GOT3 (cell line): Measurements from ENCODE around the gene LIN28A.

ENCODE experiments used
- DNase-seq: peaks from one replicate; lab custom pipeline; 2025; ENCODE audit warnings: mixed read lengths; lab: John Stamatoyannopoulos, UW

The LIN28A gene

DNA sequence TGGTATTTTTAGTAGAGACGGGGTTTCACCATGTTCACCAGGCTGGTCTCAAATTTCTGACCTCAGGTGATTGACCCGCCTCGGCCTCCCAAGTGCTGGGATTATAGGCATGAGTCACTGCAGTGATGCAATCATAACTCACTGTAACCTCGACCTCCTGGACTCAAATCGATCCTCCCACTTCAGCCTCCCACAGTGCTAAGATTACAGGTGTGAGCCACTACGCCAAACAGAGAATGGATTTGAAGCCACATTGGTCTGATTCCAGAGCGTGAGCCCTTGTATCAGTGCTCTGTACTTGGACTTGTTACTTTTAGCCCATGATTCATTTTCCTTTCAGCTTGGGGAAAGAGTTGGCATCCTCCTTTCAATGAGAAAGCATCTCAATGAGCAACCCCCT lies 23.2 kb upstream of the LIN28A start:
- no peak for DNase-seq

DNA sequence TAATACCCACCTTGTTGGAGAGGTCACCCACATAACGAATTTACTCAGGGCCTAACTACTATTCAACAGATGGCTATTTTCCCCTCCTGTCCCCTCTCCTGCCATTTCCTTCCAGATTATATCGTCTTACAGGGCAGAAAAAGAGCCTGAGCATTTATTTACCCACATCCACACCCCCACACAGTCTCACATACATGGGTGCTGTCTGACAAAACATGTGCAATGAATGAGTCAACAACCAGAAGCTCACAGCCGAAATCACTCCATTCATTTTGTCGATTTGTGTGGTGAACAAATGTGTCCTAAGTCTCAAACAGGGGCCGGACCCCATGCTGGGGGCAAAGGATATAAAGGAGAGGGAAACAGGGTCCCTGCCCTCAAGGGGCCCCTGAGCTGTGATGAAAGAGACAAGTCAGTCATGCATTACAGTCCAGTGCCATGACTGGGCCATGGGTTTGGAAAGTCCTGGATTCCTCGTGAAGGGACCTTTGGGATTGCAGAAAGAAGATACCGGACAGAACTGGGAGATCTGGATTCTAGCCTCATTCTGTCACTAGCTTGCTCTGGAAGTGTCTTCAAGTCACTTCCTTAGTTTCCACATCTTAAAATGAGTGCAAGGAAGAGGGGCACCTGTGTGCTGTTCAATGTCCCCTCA lies 21.7 kb upstream of the LIN28A start:
- DNase-seq, result no peak

DNA sequence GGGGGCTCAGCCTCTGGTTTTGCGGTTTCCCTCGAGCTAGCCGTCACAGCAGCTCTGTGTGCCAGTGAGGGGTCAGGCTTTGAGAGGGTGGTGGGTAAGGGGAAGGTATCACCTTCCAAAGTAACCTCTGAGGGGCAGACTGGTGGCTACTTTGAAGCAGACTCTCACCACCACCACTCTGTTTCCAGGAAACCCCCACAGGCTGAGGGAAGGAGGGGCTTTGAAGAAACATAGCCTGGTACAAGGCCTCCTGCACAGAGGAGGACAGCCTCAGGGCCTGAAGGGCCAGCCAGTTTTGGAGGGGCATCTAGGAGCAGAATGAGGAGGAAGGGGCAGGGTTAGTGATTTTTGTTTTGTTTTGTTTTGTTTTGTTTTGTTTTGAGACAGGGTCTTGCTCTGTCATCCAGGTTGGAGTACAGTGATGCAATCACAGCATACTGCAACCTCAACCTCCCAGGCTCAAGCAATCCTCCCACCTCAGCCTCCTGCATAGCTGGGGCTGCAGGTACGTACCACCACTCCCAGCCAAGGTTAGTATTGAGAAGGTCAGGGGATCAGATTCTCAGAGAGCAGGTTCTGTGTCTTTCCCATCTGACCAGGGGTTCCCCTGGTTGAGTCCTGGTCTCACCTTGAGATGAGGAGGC lies 20.9 kb upstream of the LIN28A start:
- no peak for DNase-seq

DNA sequence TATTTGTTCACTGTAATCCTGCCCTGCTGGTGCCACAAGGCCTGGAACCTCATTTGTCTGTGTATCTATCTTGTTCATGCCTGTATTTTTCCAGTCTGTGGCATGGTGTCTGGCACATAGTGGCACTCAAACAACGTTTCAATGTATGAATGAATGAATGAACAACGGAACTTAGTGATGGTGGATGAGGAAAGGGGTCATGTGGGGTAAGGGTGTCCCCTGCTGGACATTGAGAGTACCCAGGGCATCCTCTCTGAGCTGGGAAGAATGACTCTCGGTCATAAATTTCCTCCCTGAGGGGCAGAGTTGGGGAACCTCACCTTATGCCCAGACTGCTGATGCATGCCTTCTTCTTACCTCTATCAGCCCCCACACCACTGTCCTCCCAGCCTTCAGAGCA lies 19.2 kb upstream of the LIN28A start:
- no peak for DNase-seq

DNA sequence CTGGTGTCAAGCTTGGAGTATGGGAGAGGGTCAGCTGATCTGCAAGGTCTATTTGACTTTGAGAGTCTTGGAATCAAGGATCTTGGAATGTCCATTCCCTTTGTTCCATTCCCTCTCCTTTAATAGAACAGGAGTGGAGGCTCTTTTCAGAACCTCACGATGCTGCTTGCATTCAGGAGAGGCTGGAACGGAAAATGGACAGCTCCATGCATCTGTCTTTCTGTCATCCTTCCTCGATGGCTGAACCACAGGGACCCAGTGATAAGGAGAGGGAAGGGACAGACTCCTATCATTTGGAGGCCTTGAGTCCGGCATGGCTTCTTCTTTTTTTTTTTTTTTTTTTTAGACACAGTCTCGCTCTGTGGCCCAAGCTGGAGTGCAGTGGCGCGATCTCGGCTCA lies 14.9 kb upstream of the LIN28A start:
- no peak for DNase-seq

DNA sequence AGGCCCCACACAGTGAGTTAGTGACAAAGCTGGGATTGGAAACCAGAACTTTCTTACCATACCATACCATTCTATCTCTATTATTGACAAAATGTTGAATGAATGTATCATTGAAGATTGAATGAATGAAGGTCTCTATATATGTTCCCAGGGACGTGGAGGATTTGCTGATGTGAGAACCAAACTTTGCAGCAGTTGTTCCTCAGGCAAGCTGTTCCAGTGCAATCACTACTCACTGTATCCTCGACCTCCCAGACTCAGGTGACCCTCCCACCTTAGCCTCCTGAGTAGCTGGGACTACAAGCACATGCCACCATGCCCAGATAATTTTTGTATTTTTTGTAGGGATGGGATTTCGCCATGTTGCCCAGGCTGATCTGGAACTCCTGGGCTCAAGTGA lies 11.6 kb upstream of the LIN28A start:
- DNase-seq, result no peak

DNA sequence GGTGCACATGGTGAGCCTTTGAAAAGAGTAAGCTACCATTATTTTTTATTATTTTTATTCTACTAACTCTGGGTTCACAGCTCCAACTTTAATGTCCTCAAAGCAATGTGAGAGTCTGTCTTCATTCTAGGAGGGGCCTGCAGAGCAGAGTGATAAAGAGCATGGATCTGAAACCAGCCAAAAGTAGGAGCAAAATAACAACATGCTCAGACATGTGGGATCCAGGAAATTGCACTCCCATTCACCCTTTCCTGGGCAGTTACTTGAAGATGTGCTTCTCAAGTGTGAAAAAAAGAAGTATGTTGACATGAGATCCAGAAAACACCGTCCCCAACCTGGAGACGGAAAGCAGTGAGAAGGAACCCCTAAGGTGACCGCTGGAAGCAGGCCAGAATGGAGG lies 8.7 kb upstream of the LIN28A start:
- no peak for DNase-seq

DNA sequence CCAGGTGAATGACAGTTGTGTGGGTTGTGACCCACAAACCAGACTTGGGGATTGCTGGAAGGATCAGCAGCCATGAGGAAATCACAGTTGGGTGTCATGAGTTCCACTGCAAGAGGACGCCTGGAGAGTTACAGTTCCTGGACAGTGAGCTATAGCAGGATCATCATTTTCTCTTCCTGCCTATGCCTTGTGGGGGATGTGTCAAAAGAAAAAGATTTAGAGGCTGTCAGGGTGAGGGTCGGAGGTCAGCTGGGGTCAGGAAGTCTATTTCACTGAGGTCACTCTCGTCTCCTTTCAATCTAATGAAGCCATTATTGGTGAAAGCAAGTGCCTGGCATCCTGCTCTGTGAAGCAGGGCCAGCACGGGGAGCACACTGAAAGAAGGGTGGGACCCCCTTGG lies 7.0 kb upstream of the LIN28A start:
- no peak for DNase-seq

DNA sequence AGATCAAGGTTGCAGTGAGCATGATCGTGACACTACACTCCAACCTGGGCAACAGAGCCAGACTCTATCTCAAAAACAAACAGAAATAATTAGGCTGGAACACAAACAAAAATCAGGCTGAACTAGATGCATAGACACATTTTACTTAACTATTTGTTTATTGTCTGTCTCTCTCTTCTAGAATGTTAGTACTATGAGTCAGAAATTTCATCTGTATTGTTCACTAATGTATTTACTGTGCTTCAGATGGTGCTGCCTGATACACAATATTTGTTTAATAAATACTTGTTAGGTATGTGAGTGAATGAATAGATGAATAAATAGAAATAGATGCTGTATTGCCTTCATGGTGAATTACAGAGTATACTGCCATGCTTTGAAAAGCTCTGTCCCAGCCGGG lies 6.0 kb upstream of the LIN28A start:
- no peak for DNase-seq

DNA sequence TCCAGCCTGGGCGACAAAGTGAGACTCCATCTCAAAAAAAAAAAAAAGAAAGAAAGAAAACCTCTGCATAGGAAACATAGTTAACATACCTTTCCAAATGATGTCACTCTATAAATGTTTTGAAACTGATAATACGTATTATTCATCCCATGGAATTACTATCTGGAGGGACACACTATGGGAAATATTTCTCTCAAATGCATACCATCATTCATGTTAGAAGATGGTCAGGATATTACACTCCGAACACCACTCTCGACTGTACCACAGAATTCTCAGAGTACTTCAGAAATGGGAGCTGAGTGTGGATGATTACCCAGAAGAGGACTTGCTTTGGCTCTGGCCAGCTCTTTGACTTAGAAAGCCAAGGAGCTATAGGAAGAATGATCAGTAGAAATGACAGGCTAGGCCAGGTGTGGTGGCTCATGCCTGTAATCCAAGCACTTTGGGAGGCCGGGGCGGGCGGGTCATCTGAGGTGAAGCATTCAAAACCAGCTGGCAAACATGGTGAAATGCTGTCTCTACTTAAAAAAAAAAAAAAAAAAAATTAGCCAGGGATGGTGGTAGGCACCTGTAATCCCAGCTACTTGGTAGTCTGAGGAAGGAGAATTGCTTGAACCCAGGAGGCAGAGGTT lies 5.2 kb upstream of the LIN28A start:
- DNase-seq, result no peak

DNA sequence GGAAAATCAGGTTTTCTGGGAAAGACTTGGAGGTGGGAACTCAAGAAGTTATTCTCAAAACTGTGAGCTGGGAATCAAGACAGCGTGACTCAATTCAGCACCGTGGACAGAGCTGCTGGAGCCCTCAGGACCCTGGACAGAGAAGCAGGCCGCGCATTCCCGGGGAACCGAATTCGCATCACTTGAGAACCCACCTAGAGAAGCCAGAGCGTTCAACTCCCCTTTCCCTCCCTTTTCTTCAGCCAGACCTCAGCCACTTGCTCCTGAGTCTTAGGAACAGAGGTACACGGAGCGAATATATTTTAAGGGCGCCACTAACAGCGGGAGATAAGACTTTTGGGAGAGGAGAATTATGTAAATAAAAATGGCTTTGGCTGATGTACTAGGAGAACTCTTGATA lies 2.0 kb upstream of the LIN28A start:
- peak; percentile 35 for DNase-seq

DNA sequence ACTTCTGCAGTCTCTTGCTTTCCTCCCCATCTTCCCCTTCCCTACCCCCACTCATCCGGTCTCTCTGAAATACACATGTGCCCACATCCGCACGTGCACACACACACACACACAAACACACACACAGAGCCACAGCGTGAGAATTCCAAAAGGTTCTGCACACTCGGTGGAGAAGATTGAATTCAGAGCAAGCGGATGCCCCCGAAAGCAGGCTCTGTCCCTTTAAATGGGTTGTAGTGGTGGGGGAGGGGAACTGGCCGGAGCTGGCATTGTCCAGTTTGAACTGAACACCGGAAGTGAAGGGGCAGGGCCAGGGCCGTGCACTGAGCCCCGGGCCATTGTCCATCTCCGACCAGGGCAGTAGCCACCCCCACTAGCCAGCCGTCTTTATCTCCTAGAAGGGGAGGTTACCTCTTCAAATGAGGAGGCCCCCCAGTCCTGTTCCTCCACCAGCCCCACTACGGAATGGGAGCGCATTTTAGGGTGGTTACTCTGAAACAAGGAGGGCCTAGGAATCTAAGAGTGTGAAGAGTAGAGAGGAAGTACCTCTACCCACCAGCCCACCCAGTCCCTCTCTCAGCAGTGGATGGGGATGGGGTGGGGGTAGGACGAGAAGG lies 1.3 kb upstream of the LIN28A start:
- DNase-seq, result no peak

DNA sequence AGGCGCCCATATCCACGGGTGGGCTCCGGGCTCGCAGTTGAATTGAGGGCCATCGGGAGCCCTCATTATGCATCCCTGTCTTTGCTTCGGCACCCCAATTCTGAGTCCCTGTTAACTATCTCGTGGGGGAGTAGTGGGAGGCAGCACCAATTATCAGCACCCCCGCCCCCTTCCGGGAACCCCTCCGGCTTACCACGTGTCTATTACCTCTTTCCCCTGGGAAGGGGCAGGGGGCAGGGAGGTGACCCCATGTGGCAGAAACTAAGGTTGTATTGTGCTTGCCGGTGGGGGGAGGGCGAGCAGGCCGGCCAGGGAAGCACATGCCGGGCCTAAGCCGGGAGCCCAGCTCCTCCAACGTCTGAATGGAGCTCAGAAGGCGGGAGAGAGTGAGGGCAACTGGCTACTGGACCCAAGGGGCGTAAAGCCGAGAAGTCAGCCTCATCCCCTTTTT lies 1.0 kb downstream of the LIN28A start:
- DNase-seq, result no peak

DNA sequence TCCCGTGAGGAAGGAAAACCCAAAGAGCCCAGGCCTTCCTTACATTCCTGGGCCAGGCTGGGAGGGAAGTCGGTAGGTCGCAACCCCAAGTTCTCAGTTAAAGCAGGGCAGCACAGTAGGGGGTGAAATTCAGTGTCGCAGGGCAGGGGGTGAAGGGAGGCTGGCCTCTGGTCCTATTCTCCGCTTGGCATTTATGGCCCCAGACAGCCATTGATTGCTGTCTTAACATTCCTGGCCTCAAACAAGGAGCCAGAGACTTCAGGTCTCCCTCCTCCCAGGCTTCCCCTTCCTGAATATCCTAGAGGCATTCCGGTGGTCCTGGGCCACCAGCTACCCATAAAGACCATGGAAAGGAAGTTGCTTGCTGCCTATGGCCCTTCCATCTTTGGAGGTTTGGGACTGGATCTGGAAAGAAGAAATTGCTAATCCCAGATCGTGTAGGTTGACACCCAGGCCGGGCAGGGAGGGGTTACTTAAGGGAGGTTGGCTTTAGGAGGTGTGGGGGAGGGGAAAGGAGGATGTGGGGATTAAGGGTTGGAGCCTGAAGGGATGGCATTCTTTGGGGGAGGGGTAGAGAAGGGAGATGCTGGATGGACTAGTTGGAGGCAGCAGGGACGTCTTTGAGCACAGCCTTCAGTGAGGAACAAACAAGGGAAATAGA lies 1.7 kb downstream of the LIN28A start:
- DNase-seq, result no peak

DNA sequence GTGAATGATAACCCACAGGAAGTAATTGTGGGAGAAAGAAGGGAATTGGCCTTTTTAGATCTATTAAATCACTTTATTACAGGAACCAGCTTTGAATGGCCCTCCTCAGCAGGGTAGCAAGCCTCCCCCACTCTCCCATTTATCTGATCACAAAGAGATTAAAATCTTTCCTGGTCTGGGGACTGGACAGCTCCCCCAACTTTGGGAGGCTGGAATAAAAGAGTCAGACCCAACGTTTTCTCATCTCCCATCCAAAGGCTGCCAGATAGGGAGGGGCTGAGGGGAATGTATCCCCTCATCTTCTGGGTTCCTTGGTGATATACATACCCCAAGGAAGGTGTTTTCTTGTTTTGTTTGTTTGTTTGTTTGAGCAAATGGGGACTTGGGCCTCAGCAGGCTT lies 2.4 kb downstream of the LIN28A start:
- DNase-seq, result no peak

DNA sequence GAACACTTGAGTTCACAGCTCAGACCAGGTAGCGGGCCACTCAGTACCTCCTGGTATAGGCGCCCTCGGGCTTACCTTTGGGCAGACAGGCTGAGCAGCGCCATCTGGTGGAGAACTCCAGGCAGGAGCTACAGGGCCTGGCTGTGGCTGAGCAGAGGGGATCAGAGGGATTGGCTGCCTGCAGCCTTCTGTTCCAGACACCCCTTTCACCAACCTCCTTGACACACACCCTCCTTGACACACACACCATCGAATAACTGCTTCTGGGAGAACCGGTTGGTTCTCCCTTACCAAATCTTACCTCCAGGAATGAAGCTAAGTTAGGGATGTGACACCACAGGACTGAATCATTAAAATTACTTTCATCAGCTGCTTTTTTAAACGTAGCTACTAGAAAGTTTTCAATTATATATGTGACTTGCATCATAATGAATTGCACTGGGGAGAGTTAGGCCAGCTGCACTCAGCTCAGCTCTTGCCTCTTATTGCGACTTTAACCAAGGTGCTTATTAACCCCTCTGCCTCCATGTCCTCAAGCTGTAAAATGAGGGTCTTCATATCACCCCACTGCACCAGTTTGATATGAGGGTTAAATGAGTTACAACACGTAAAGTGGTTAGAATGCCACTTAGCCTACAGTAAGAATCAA lies 6.6 kb downstream of the LIN28A start:
- no peak for DNase-seq

DNA sequence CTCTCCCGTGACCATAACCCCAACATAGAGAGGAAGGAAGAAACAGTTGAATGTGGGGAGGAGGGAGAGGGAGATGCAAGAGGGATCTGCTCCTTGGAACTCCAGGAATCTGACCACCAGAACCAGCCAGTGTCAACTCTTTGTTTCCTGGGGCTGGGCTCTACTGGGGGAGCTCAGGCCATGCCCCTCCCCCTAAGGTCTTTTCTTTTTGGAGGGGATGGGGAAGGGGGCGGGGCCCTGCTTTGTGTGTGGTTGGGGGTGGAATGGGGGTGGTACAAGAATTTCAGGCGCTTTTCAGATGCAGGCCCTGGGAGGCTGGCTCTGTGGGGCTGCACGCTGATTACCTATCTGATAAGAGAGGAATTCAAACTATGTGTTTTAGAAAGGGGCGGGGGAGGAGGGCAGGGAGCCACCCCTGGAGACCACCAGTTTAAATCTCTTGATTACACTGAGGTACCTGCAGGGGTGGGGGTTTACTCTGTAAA lies 8.3 kb downstream of the LIN28A start:
- DNase-seq, result no peak

DNA sequence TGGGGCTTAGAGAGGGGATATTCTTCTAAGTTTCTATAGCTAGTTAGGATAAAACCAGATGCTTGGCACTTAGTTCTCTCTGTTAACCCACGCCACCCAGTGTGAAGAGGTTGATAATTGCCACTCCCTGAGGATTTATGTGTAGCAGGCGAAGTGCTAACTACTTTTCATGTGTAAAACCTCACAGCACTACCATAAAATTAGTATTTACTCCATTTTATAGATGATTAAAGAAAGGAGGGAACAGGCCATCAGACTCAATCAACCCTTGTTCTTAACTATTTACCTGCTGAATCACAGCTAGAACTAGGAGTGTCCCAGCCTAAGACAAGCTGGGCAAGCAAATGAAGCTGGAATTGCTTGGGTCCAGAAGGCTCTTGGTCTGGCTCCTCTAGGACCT lies 8.9 kb downstream of the LIN28A start:
- DNase-seq, result no peak

DNA sequence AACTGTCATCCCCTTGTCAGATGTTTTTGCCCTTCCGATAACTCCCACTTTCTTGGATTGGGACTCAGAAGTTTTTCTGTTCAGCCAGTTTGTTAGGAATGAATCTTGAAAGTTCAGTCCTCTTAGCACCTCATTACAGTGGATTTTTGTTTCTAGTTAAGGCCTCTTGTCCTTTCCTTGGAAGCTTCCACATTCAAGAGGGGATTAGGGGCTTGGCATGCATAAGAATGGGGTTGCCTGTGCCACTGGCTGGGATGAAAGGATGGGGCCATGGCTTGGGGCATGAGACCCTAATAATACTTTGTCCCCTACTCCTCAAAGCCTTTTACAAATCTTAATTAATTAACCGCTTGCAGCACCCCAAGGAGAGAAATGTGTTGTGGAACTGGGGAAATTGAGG lies 19.1 kb downstream of the LIN28A start:
- no peak for DNase-seq

DNA sequence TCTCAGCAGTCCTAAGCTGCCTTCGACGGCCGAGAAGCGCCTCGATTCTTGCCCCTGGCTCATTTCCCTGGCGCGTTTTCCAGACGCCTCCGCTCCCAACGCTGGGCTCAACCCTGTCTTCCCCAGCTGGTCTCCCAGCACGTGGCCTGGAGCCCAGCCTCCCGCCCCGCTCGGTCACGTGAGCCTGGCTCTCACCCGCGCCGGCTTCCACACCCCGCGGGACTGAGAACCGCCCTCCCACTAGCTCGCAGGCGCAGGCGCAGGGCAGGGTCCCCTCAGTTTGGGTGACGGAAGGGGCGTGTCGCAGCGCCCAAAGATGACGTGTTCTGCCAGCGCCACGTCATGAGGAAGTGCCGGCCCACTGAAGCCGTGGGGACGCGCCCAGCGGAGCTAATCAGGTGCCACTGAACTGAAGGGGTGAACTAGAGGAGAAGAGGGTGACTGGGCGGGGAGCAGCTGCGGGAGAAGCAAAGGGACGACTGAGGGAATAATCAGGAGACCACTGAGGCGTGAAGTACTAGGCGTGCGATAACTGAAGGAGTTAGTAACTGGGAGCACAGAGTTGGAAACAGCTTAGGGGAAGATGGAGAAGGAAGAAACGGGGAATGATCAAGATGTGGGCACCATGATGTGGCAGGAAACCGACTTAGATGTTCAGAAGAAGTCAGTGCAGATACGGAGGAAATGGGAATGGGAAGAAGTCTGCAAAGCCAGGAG lies 21.5 kb downstream of the LIN28A start, which contains the start of gene DHDDS:
DHDDS (plus strand) TSS at position 343 of the 717 bp plus-strand sequence. CDS start 625 bp downstream, outside the sequence.
- peak; percentile 91 for DNase-seq

DNA sequence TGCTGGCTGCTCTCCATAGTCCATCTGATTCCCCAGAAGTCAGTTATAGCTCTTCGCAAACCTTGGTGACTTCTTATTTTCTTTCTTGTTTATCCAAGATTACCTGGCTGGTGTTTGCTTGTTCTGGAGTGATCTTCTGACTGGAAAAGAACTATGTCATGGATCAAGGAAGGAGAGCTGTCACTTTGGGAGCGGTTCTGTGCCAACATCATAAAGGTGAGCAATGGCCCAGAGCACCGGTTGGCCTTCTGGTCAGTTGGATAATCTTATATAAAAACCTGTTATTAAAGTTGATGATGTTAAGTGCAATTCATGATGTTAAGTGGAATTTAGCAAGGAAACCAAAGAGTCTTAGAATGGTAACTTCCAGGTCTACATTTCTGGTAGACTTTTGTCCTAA lies 22.2 kb downstream of the LIN28A start:
- no peak for DNase-seq
